ENCODE results near the gene RIMBP2.

RIMBP2 gene

GRCh38 chr12:130375296-130376287 lies 340.5 kb downstream of the RIMBP2 start (continued):
- TF ChIP-seq, protein P1, sequence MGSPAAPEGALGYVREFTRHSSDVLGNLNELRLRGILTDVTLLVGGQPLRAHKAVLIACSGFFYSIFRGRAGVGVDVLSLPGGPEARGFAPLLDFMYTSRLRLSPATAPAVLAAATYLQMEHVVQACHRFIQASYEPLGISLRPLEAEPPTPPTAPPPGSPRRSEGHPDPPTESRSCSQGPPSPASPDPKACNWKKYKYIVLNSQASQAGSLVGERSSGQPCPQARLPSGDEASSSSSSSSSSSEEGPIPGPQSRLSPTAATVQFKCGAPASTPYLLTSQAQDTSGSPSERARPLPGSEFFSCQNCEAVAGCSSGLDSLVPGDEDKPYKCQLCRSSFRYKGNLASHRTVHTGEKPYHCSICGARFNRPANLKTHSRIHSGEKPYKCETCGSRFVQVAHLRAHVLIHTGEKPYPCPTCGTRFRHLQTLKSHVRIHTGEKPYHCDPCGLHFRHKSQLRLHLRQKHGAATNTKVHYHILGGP (tag by site-specific recombination; IDR thresholded peaks at IDR 0.05): no peak

DNA sequence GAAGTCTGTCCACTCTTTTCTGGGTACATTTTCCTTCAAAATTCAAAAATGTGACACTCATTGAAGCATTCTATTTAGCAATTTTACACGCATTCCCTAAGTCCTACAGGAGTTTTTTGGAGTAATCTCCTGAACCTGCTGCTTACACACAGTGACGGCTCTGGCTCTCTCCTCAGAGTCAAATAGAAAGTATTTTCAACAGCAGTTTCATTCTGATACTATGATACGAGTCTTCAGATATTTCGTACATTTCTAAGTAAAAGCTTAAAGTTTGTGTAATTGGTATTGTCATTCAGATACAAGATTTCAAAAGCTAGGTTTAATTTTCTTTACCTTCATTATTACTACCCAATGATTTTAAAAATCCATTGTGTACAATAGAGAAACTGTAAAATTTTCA lies 342.0 kb downstream of the RIMBP2 start:
- Histone ChIP-seq H3K36me3 (ENCODE audit: control insufficient read depth in 2 of 2, insufficient read depth in 1 of 2, low read length in 2 of 2) (no peaks in the 10 kb centered on the region), H3K4me3 (ENCODE audit: low read depth, low read length) (no peak overlapping the region), H3K4me1 (ENCODE audit: control insufficient read depth, insufficient read depth, low read length) (no peaks in the 10 kb centered on the region), H3K27ac (ENCODE audit: extremely low read depth, low read depth, low read length) (no peak overlapping the region), H3K9me3 (ENCODE audit: control insufficient read depth, insufficient read depth, low read depth, low read length) (no peaks in the 10 kb centered on the region)
- no peak for TF ChIP-seq ZNF777 (tag by site-specific recombination; IDR thresholded peaks at IDR 0.05; ENCODE audit: borderline replicate concordance)
- no peak for TF ChIP-seq ZNF610 (tag by site-specific recombination; IDR thresholded peaks at IDR 0.05; ENCODE audit: borderline replicate concordance)
- no peak for TF ChIP-seq ZNF600 (tag by site-specific recombination; IDR thresholded peaks at IDR 0.05)
- POLR2A ChIA-PET: no interaction called here
- CTCF ChIA-PET: interaction anchor here (0.7 kb wide), 1 partner anchor 883 kb away, joined by 3 read pairs; no protein-coding TSS in a partner anchor

DNA sequence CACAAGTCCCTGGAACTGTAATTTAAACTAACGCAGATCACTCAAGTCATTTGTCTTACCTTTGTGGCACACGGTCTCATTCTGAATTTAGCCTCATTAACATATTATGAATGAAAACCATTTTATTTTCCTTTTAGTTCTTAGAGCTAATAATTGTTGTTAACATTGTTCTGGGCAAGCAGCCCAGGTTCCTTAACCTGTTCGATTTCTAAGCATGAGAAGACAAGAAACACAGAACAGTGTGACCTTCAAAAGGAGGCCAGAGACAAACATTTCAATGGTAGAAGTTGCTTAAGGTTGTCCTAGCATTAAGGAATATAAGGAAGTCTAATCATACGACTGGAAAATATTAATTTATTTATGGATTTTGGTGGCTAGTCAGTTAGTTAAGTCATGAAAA lies 343.2 kb downstream of the RIMBP2 start:
- Histone ChIP-seq H3K36me3 (ENCODE audit: control insufficient read depth in 2 of 2, insufficient read depth in 1 of 2, low read length in 2 of 2) (no peaks in the 10 kb centered on the region), H3K27ac (ENCODE audit: extremely low read depth, low read depth, low read length) (no peak overlapping the region), H3K4me3 (ENCODE audit: low read depth, low read length) (no peak overlapping the region), H3K4me1 (ENCODE audit: control insufficient read depth, insufficient read depth, low read length) (no peaks in the 10 kb centered on the region), H3K9me3 (ENCODE audit: control insufficient read depth, insufficient read depth, low read depth, low read length) (no peaks in the 10 kb centered on the region)
- ChIA-PET CTCF (interaction anchor here (0.6 to 0.7 kb wide), 2 partner anchors 33 to 55 kb away, joined by 3 to 5 read pairs; no protein-coding TSS in a partner anchor), POLR2A (no interaction called here)
- TF ChIP-seq, protein P2, sequence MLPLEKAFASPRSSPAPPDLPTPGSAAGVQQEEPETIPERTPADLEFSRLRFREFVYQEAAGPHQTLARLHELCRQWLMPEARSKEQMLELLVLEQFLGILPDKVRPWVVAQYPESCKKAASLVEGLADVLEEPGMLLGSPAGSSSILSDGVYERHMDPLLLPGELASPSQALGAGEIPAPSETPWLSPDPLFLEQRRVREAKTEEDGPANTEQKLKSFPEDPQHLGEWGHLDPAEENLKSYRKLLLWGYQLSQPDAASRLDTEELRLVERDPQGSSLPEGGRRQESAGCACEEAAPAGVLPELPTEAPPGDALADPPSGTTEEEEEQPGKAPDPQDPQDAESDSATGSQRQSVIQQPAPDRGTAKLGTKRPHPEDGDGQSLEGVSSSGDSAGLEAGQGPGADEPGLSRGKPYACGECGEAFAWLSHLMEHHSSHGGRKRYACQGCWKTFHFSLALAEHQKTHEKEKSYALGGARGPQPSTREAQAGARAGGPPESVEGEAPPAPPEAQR (tag by site-specific recombination; IDR thresholded peaks at IDR 0.05): no peak
- no peak for TF ChIP-seq ZNF174 (tag by site-specific recombination; IDR thresholded peaks at IDR 0.05)
- TF ChIP-seq ZFP37 (tag by site-specific recombination; IDR thresholded peaks at IDR 0.05): no peak
- no peak for TF ChIP-seq ZNF548 (tag by site-specific recombination; IDR thresholded peaks at IDR 0.05)
- no peak for TF ChIP-seq ZNF132 (tag by site-specific recombination; IDR thresholded peaks at IDR 0.05; ENCODE audit: borderline replicate concordance)
- no peak for TF ChIP-seq EGR2 (tag by site-specific recombination; IDR thresholded peaks at IDR 0.05; ENCODE audit: low read depth)
- no peak for TF ChIP-seq ZNF777 (tag by site-specific recombination; IDR thresholded peaks at IDR 0.05; ENCODE audit: borderline replicate concordance)
- no peak for TF ChIP-seq ZNF239 (tag by site-specific recombination; IDR thresholded peaks at IDR 0.05)
- TF ChIP-seq KLF7 (tag by site-specific recombination; IDR thresholded peaks at IDR 0.05; ENCODE audit: borderline replicate concordance): no peak
- no peak for TF ChIP-seq ZNF148 (tag by site-specific recombination; IDR thresholded peaks at IDR 0.05; ENCODE audit: borderline replicate concordance)
- TF ChIP-seq ZNF513 (tag by site-specific recombination; IDR thresholded peaks at IDR 0.05): no peak

All from HEK293 (cell line).